Activated CD4-positive, alpha-beta memory T cell treated with anti-CD3 and anti-CD28 coated beads for 36 hours (primary cell): ENCODE results near the gene RADIL. TPM values are rescaled to one million over a fixed set of nuclear protein-coding genes. Genes with fewer than 3 reads are reported as not detected.

ENCODE experiments used
- CTCF ChIA-PET: fragments of 350-600 bp; sonication (Branson Sonifier 250); formaldehyde crosslinking; loops from one replicate; lab custom pipeline; 2021; ENCODE audit warnings: antibody characterized with exemption, inconsistent platforms; lab: Charles Lee
- POLR2A ChIA-PET: fragments of 350-600 bp; sonication (Branson Sonifier 250); formaldehyde crosslinking; loops from one replicate; lab custom pipeline; 2021; ENCODE audit warnings: antibody characterized with exemption; lab: Charles Lee
- DNase-seq: peaks from one replicate; pipeline ENCODE4 v3.0.0-alpha.2; 2020
- H3K27ac Mint-ChIP-seq: one replicate; pipeline ENCODE4 v1.8.0; 2021; ENCODE audit warnings: mixed read lengths
- H3K27me3 Mint-ChIP-seq: one replicate; pipeline ENCODE4 v1.8.0; 2021; ENCODE audit warnings: mixed read lengths
- H3K36me3 Mint-ChIP-seq: one replicate; pipeline ENCODE4 v1.8.0; 2021; ENCODE audit warnings: mixed read lengths
- H3K4me1 Mint-ChIP-seq: one replicate; pipeline ENCODE4 v1.8.0; 2021; ENCODE audit warnings: low read depth, mixed read lengths
- H3K4me3 Mint-ChIP-seq: one replicate; pipeline ENCODE4 v1.8.0; 2021; ENCODE audit warnings: mild to moderate bottlenecking, mixed read lengths
- H3K9me3 Mint-ChIP-seq: one replicate; pipeline ENCODE4 v1.8.0; 2021; ENCODE audit warnings: mixed read lengths
- intact Hi-C: fragments of 100-400 bp; cut with micrococcal nuclease; formaldehyde crosslinking; loops from one replicate; pipeline ENCODE4 v1.15.1; 2023
- total RNA-seq, 2 experiments: library from RNA; stranded (reverse); gene quantifications; one replicate each; pipeline ENCODE4 v1.2.3, GENCODE V29; 2021

Gene RADIL
- total RNA-seq, 2 experiments from 2014 or later = 0.15 to 0.19 TPM

DNA sequence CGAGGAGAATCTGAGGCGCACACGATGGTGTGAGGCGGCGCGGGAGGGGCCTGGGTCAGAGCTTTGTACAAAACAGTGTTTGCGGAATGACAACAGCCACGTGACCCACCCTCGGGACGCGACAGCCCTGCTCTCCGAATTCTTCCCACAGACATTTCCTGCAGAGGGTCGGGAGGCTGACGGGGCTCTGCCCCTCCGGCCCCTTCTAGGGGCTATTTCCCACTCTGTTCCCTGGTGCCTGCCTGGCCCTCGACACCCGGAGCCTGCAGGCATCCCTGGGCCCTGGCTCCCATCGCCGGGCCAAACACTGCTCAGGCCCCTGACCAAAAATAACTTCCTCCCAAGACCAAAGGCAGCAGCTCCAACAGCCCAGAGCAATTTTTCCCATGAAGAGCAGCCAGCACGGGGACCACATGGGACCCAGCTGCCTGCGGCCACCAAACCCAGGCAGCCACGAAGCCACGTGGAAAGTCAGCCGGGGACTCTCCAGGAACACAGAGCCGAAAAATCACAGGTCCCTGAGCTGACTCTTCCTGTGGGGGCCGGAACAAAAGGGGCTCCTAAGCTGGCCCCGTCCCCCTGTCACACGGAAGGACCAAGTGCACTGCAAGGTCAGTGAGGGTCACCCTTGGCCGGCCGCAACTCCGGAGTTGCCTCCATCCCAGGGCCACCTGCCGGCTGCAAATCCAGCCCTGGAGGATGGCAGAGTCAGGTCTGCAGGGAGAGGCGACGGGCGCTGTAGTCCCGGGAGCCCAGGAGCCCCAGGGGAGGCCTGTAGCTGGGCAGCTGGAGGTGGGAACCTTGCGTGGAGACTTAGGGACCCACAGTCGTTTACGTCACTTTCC, 63.7 kb downstream of the RADIL start:
- H3K27me3 Mint-ChIP-seq = peaks cover 7% of the 10 kb centered on the region
- no peak overlapping the region for H3K27ac Mint-ChIP-seq
- ChIA-PET CTCF (interaction anchor here (0.6 to 1.9 kb wide), 2 partner anchors 10 to 154 kb away, joined by 3 to 5 read pairs; no protein-coding TSS in a partner anchor), POLR2A (no interaction called here)
- no peaks in the 10 kb centered on the region for H3K36me3 Mint-ChIP-seq
- H3K4me3 Mint-ChIP-seq = no peak overlapping the region
- intact Hi-C loops = no loop called here
- no peak for DNase-seq
- no peaks in the 10 kb centered on the region for H3K4me1 Mint-ChIP-seq
- no peaks in the 10 kb centered on the region for H3K9me3 Mint-ChIP-seq

DNA sequence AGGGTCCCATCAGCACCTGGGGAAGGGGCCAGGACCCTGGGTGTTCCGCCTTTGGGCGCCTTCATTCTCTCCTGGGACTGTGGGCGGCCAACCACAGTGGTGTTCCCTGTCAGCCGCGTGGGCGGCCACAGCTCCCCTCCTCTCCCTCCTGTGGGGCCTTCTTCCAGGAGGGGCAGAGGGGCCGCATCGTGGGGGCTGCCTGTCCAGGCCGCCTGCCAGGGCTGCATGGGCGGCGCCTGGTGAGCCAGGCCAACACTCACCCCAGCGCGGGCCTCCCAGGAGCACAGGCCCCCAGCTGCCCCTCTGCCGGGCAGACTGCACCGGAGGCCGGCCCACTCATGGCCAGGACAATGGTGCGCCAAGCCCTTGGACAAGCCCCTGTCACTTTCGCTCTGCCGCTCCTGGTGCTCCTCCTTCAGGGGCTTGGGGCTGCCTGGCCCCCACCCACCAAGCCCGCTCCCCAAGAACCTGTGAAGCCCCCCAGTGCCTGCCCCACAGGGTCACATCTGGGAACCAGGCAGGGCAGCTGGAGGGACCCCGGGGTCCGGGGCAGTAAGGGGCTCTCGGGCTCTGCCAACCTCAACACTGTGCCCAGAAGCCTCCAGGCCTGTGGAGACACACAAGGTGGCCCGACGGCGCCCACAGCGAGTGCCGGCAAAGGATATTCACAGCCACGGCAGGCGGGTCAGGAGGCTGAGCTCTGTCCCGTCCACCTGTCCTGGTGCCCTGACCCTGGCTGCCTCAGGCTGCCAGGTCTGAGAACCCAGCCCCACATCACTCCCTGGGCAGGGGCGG, 65.3 kb downstream of the RADIL start:
- Mint-ChIP-seq H3K27ac (no peak overlapping the region), H3K4me3 (no peak overlapping the region), H3K36me3 (no peaks in the 10 kb centered on the region), H3K9me3 (no peaks in the 10 kb centered on the region), H3K4me1 (no peaks in the 10 kb centered on the region), H3K27me3 (peaks cover 14% of the 10 kb centered on the region)
- intact Hi-C loops = no loop called here
- no peak for DNase-seq
- ChIA-PET CTCF (interaction anchor here (1.9 kb wide), 1 partner anchor 12 kb away, joined by 5 read pairs; no protein-coding TSS in a partner anchor), POLR2A (no interaction called here)

DNA sequence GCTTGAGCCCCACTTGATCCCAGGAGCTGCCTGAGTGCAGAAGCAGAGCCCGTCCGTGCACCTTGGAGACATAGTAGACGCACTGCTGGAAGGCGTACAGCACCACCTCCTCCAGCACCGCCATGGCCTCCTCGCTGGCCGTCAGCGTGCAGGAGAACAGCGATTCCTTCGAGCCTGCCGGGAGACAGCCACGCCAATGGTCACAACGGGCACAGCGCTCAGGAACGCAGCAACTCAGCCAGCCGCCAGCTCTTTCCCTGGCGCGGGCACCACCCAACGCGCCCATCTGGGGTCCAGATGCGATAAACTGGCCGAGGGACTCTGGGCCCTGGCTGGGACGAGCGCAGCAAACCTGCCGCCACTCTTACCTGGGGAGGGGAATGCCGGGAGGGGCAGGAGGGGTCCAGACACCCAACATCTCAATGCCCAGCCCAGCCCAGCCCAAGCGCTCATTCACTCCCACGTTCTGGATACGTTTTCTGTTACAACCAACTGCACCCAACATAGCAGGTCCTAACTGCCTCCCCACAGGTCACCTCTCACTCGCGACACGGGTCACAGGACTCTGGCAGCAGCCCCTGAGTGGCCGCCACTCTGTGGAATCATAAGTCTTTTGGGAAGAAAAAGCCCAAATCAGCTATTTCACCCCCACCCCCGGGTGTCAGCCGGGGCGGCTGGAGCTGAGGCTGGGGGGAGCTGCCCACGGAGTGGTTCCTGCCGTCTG, 66.2 kb downstream of the RADIL start:
- ChIA-PET POLR2A (no interaction called here), CTCF (interaction anchor here (1.9 kb wide), 1 partner anchor 13 kb away, joined by 5 read pairs; no protein-coding TSS in a partner anchor)
- H3K4me3 Mint-ChIP-seq = no peak overlapping the region
- H3K4me1 Mint-ChIP-seq = no peaks in the 10 kb centered on the region
- intact Hi-C loops = no loop called here
- peaks cover 21% of the 10 kb centered on the region for H3K27me3 Mint-ChIP-seq
- DNase-seq = no peak
- H3K27ac Mint-ChIP-seq = no peak overlapping the region
- H3K9me3 Mint-ChIP-seq = no peaks in the 10 kb centered on the region
- no peaks in the 10 kb centered on the region for H3K36me3 Mint-ChIP-seq

DNA sequence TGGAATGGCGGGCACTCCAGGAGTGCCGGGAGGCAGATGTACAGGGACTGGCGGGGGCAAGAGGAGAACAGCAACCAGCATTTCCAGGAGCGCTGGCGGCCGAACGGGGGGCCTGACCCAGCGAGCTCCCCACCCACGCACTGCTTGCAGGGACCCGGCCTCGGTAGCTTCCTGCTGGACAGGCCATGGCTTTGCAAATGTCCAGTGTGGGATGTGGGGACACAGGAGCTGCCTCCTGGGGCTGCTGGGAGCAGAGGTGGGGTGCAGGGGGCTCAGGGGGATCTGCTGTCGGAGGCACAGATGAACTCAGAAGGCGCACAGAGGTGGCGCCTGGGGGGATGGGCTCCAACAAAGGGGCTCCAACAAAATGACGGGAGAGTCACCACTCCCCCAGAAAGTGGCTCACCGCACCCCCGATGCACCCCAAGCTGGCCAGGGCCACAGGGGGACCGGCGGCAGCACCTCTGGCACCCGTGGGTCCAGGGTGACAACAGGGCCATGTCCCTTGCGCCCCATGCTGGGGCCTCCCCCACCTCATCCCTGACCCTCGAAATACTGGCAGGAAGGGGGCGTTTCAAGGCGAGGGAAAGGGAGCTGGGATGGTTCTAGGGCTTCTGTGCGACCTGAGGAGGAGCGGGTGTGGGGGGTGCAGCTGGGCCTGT, 67.0 kb downstream of the RADIL start:
- H3K9me3 Mint-ChIP-seq = no peaks in the 10 kb centered on the region
- CTCF ChIA-PET = interaction anchor here (1.5 kb wide), 1 partner anchor 19 kb away, joined by 3 read pairs; no protein-coding TSS in a partner anchor

GRCh38 chr7:4815609-4816418, 67.7 kb downstream of the RADIL start:
- no peaks in the 10 kb centered on the region for H3K9me3 Mint-ChIP-seq
- intact Hi-C loops = no loop called here
- H3K27ac Mint-ChIP-seq = no peak overlapping the region
- H3K36me3 Mint-ChIP-seq = no peaks in the 10 kb centered on the region
- no peak overlapping the region for H3K4me3 Mint-ChIP-seq
- ChIA-PET POLR2A (no interaction called here), CTCF (interaction anchor here (1.2 to 1.5 kb wide), 3 partner anchors 18 to 269 kb away, joined by 3 to 6 read pairs (median 4); no protein-coding TSS in a partner anchor)
- peaks cover 18% of the 10 kb centered on the region for H3K27me3 Mint-ChIP-seq
- DNase-seq = no peak
- no peaks in the 10 kb centered on the region for H3K4me1 Mint-ChIP-seq

More for the DNA sequence above, 67.0 kb downstream of the RADIL start:
- Mint-ChIP-seq H3K27ac (no peak overlapping the region), H3K36me3 (no peaks in the 10 kb centered on the region), H3K4me1 (no peaks in the 10 kb centered on the region), H3K27me3 (peaks cover 21% of the 10 kb centered on the region), H3K4me3 (no peak overlapping the region)
- intact Hi-C loops = no loop called here
- POLR2A ChIA-PET = no interaction called here
- DNase-seq = no peak

DNA sequence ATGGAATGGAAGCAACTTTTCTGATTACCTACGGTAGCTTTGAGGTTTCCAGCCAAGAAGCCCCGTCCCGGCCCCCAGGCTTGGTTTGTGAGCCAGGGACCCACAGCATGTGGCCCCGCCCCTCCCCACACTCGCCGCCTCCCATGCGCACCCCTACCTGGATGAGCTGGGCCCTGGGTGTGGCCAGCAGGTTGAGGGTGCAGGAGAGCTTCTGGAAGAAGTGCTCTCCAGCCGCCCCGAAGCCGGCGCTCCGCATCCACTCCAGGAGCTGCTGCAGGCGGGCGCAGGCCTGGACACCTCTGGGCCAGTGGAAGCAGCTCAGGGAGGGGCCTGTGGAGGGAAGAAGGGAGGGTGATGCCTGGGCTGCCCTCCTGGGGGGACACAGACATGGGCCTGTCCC, 68.4 kb downstream of the RADIL start:
- POLR2A ChIA-PET = no interaction called here
- H3K36me3 Mint-ChIP-seq = no peaks in the 10 kb centered on the region
- no peaks in the 10 kb centered on the region for H3K4me1 Mint-ChIP-seq
- DNase-seq = no peak
- no peaks in the 10 kb centered on the region for H3K9me3 Mint-ChIP-seq
- CTCF ChIA-PET = interaction anchor here (1.2 to 1.4 kb wide), 2 partner anchors 17 to 270 kb away, joined by 4 to 6 read pairs; no protein-coding TSS in a partner anchor
- H3K27ac Mint-ChIP-seq = no peak overlapping the region
- H3K4me3 Mint-ChIP-seq = no peak overlapping the region
- peaks cover 22% of the 10 kb centered on the region for H3K27me3 Mint-ChIP-seq
- intact Hi-C loops = no loop called here

DNA sequence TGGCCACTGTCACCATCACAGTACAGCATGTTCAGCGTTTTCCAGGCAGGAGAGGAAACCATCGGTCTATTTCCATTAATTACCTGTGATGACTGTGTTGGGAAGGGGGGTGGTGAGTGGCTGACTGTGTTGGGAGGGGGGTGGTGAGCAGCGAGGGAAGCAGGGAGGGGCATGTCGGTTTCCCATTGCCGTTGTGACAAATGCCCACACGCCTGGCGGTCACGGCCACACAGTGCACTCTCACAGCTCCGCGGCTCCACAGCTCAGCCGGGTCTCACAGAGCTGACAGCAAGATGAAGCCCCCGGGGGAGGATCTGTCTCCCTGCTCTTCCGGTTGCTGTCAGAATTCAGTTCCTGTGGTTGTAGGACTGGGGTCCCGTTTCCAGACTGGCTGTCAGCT, 69.1 kb downstream of the RADIL start:
- H3K36me3 Mint-ChIP-seq = no peaks in the 10 kb centered on the region
- H3K27me3 Mint-ChIP-seq = peaks cover 22% of the 10 kb centered on the region
- H3K4me3 Mint-ChIP-seq = no peak overlapping the region
- H3K9me3 Mint-ChIP-seq = no peaks in the 10 kb centered on the region
- no peak overlapping the region for H3K27ac Mint-ChIP-seq
- POLR2A ChIA-PET = no interaction called here
- H3K4me1 Mint-ChIP-seq = peaks cover 3% of the 10 kb centered on the region
- intact Hi-C loops = no loop called here
- DNase-seq = no peak
- CTCF ChIA-PET = interaction anchor here (1.2 to 1.4 kb wide), 2 partner anchors 16 to 271 kb away, joined by 4 to 6 read pairs; no protein-coding TSS in a partner anchor

DNA sequence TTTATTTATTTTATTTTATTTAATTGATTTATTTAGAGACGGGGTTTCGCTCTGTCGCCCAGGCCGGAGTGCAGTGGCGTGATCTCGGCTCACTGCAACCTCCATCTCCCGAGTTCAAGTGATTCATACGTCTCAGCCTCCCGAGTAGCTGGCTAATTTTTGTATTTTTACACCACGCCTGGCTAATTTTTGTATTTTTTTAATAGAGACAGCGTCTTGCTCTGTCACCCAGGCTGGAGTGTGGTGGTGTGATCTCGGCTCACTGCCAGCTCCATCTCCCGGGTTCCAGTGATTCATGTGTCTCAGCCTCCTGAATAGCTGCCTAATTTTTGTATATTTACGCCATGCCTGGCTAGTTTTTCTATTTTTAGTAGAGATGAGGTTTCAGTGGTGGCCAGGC, 73.8 kb downstream of the RADIL start:
- intact Hi-C loops = no loop called here
- Mint-ChIP-seq H3K27me3 (peaks cover 24% of the 10 kb centered on the region), H3K4me3 (no peak overlapping the region), H3K27ac (no peak overlapping the region), H3K36me3 (no peaks in the 10 kb centered on the region), H3K9me3 (no peaks in the 10 kb centered on the region), H3K4me1 (peaks cover 6% of the 10 kb centered on the region)
- no peak for DNase-seq
- ChIA-PET POLR2A (no interaction called here), CTCF (interaction anchor here (1.0 to 1.2 kb wide), 2 partner anchors 20 to 74 kb away, joined by 3 read pairs; partner anchors contain the start of gene RADIL)

- Mint-ChIP-seq H3K27ac (no peak overlapping the region), H3K9me3 (no peaks in the 10 kb centered on the region), H3K4me3 (peak overlapping the region; percentile 16), H3K4me1 (peaks cover 6% of the 10 kb centered on the region), H3K27me3 (peaks cover 21% of the 10 kb centered on the region), H3K36me3 (no peaks in the 10 kb centered on the region)
- ChIA-PET CTCF (interaction anchor here (1.0 to 1.2 kb wide), 2 partner anchors 21 to 74 kb away, joined by 3 read pairs; partner anchors contain the start of gene RADIL), POLR2A (no interaction called here)
- peak; percentile 37 for DNase-seq
- intact Hi-C loops = no loop called here
Observed at GRCh38 chr7:4809091-4809591, 74.4 kb downstream of the RADIL start.

DNA sequence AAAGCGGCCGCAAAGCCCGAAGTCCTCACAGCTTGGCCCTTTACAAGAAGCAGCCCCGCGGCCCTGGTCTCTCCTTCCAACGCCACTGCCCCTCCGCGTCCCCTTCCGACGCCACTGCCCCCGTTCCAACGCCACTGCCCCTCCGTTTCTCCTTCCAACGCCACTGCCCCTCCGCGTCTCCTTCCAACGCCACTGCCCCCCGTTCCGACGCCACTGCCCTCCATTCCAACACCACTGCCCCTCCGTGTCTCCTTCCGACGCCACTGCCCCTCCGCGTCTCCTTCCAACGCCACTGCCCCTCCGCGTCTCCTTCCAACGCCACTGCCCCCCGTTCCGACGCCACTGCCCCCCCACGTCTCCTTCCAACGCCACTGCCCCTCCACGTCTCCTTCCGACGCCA, 75.0 kb downstream of the RADIL start:
- Mint-ChIP-seq H3K9me3 (no peaks in the 10 kb centered on the region), H3K36me3 (no peaks in the 10 kb centered on the region), H3K4me3 (no peak overlapping the region), H3K4me1 (peaks cover 6% of the 10 kb centered on the region), H3K27ac (no peak overlapping the region), H3K27me3 (peaks cover 19% of the 10 kb centered on the region)
- ChIA-PET POLR2A (no interaction called here), CTCF (interaction anchor here (0.9 to 1.1 kb wide), 2 partner anchors 10 to 16 kb away, joined by 3 to 6 read pairs; no protein-coding TSS in a partner anchor)
- intact Hi-C loops = no loop called here
- no peak for DNase-seq
